HL-60/S4 (cell line): Measurements from ENCODE around the gene COQ6.
"Not testable (repeated sequence)": the region's sequence is repeated elsewhere in the genome, so short reads cannot be mapped to it uniquely, and the experiment has no call there.

ENCODE experiments used
- in situ Hi-C: fragments of 300-500 bp; cut with MboI; formaldehyde crosslinking; loops from 2 replicates; pipeline ENCODE4 v1.14.3; 2022; ENCODE audit warnings: low sequenced_read_pairs

Gene COQ6

DNA sequence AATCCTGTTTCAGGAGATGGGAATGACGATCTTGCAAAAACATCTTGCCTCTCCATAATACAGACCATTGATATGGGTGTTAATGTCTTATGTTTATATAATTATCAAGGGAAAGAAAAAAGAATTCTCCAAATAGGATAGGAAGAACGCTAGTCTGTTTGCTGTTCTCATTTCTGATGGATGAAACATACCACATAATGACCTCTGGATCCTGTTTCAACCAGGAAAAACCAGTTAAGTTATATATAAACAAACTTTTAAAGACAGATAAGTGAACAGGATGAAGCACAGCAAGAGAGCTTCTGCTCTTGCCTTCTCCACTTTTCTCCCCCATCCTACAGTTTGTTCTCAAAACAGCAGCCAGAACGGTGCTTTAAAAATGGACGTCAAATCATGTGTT lies 27.8 kb downstream of the COQ6 start:
- in situ Hi-C loops, result no loop called here

DNA sequence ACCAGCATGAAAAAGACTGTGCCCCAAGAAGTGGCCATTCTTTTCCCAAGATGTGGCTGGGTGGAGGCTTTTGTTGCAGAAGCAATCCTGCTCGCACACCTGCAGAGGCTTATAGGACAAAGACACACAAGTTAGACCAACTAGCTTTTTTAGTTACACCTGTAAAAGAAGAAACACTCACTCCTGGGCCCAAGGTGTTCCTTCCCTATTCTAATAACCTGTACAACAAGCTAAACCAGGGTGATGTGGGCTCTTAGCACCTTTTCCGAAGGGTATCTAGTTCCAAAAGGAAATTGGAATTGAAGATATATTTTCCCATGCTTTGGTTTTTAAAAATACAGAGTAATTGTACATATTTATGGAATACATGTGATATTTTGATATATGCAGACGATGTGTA lies 38.0 kb downstream of the COQ6 start:
- in situ Hi-C loops, result no loop called here

DNA sequence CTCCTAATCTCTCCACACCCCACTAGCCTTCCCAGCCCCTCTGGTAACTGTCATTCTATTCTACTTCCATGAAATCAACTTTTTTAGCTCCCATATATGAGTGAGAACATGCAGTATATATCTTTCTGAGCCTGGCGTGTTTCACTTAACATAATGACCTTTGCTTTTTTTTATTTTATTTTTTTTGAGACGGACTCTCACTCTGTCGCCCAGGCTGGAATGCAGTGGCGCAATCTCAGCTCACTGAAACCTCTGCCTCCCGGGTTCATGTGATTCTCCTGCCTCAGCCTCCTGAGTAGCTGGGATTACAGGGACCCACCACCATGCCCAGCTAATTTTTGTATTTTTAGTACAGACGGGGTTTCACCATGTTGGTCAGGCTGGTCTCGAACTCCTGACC lies 38.6 kb downstream of the COQ6 start:
- in situ Hi-C loops, result not testable (repeated sequence)

DNA sequence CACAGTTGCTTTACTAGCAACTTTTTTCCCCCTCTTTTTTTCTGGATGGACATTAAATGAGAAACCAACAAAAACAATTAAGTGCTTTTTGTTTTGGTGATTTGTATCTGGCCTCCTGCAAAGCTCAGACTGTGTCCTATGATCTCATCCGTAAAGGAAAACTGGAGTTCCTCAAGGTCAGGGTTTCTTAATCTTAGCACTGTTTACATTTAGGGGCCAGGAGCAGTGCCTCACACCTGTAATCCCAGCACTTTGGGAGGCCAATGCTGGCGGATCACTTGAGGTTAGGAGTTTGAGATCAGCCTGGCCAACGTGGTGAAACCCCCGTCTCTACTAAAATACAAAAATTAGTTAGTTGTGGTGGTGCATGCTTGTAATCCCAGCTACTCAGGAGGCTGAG lies 41.0 kb downstream of the COQ6 start:
- in situ Hi-C loops, result no loop called here

DNA sequence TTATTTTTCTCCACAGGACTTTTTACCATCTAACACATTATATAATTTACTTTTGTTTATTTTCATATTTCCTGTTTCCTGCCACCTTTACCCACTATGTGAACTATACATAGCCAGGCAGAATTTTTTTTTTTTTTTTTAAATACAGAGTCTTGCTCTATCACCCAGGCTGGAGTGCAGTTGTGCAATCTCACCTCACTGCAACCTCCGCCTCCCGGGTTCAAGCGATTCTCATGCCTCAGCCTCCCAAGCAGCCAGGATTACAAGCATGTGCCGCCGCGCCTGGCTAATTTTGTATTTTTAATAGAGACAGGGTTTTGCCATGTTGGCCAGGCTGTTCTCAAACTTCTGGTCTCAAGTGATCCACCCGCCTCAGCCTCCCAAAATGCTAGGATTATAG lies 44.8 kb downstream of the COQ6 start:
- in situ Hi-C loops, result not testable (repeated sequence)

DNA sequence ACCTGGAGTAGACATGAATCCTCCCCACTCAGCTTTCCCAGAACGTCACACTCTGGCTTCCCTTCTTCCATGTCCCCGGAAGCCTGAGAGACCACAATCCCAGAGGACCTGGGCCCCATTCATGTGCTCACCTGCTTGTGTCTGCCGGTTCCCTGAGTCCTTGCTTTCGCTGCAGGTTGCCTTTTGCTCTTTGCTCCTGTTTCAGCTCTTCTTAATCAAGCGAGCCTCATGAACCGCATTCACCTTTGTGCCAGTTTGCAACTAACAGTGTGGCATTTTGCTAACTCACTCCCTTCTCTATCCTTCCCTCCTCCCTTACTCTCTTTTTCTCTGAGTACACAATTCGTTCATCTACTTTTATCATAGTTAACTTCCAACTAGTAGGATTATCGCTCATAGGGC lies 45.9 kb downstream of the COQ6 start:
- in situ Hi-C loops, result no loop called here

DNA sequence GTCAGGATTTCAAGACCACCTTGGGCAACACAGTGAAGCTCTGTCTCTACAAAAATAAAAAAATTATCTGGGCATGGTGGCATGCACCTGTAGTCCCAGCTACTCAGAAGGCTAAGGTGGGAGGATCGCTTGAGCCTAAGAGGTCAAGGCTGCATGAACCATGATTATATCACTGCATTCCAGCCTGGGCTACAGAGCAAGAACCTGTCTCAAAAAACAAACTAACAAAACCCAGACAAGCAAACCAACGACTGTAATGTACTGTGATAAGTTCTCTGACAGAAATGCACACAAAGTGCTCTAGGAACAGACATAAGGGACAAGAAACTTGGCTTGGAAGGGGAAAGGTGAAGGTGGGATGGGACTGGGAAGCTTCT lies 46.6 kb downstream of the COQ6 start:
- in situ Hi-C loops, result no loop called here

DNA sequence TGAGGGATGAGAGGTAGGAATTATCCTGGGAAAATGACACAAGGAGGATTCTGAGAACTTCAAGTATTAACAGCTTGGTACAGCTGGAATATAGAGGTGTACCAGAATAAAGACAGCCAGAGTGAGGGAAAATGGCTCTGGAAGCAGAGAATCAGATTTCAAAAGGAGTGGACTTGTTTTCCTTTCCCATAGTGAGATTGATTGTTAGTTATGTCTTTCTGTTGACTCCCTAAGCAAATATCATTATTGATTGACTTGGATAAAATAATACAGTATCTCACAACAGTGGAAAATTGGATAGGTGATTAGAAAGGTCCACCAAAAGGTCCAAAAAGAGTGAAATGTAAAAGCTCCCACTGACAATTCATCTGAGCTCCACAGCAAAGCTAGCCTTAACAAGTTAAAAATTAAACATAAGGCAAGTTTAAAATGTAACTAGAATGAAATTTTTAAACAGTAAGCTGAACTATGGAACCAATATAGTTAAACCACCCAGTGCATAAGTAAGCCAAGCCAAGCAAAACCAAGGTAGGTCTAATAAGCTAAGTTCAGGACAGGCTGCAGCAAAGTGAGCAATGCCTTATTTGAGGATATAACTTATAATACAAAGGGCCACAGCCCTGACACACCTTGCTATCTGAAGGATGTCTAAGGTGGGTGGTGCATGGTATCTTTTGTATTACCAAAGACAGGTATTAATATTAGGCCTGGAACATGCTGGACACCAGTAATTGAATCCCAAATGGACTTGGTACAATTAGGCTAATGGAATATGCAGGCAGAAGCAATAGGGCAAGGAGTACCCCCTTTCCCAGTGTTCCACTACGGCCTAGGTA lies 47.2 kb downstream of the COQ6 start:
- in situ Hi-C loops, result no loop called here

DNA sequence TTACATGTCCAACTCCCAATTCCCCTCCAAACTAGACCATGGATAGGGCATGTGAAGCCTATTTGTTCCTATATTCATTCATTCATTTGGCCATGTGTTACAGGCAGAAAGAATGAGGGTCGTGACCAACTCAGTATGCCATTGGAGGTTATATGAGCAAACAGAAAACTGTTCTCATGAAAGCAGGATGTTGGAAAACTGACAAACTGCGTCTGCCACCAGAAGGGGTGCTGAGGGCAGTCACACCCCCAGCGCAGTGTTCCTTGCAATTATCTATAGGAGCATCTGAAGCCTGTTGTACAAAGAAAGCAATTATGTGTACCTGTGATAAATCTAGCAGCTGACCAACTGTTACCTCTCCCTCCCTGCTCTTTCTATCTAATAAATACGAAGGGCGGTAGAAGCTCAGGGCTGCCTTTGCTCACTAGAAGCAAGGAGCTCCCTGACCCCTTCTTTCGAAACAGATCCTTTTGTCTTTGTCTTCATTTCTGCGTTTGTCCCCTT lies 47.9 kb downstream of the COQ6 start:
- in situ Hi-C loops, result no loop called here

DNA sequence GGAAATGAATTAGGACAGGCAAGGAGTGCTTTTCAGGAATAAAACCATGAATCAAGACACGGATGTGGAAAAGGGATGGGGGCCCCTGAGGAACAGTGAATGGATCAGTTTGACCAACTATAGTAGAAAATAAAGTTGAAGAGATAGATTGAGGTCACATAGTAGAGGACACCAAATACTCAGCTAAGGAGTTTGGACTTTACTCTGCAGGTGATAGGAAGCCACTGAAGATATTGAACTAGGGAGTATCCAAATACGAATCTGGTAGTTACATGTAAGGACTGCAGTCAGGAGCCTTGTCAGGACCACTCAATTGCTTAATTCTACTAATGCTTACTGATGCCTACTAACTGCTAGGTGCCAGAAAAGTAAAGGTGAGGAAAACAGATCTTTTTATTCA lies 48.6 kb downstream of the COQ6 start:
- in situ Hi-C loops, result no loop called here

DNA sequence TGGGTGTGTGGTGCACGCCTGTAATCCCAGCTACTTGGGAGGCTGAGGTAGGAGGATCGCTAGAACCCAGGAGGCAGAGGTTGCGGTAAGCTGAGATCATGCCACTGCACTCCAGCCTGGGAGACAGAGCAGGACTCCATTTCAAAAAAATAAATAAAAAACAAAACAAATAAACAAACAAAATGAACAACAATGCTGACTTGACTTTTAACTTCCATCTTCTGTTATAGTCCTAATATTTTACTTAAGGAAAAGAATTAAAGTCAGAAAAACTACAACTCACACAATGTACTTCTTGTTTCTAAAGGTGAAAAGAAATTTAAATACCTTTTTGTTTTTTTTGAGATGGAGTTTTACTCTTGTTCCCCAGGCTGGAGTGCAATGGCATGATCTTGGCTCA lies 55.6 kb downstream of the COQ6 start:
- in situ Hi-C loops, result not testable (repeated sequence)

DNA sequence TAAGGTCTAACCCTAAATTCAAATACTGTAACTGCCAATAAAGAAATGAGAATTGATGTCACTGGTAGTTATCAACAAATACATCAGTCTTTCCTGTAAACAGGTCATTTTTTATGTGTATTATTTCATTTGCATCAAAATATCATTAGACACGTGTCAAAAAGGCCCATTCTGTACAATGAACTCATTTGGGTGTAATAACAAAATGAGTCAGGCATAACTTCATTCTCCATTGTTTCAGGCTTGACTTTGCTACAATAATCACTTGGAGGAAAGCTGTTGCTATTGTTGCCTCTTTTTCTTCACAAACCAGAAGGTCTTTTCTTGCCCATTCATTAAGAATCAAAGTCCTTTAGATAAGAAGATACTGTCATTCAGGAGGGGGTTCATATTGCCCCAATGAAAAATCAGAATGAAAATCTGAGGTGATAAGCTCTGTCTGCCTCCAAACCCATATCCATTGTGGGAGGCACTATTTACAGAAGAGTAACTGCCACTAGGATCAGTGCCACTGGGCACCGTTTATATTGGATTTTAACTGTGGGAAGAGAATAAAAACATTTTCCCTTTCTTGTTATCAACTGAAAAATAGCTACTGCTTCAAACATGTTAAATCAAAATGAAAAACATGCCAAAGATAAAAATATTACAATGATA lies 58.9 kb downstream of the COQ6 start:
- in situ Hi-C loops, result no loop called here
